ENCODE measurements around the gene CHP2.

CHP2 gene

GRCh38 chr16:23773339-23773738 is 18.5 kb downstream of the CHP2 start:
- ATAC-seq (ENCODE audit: insufficient read depth, low read depth) (no peak), DNase-seq (no peak)
- Histone ChIP-seq H3K79me2 (ENCODE audit: insufficient read depth, low read length) (no peaks in the 10 kb centered on the region), H3K9me3 (ENCODE audit: insufficient read depth, low read length, severe bottlenecking) (no peaks in the 10 kb centered on the region), H3K27ac (ENCODE audit: low read length) (no peak overlapping the region), H3K36me3 (ENCODE audit: insufficient read depth, low read length) (no peaks in the 10 kb centered on the region), H2AFZ (ENCODE audit: low read depth, low read length) (no peak overlapping the region), H3K9ac (ENCODE audit: low read depth, low read length) (no peak overlapping the region), H3K4me1 (ENCODE audit: insufficient read depth, low read length) (no peaks in the 10 kb centered on the region), H3K27me3 (ENCODE audit: insufficient read depth, low read length, poor library complexity) (peaks cover 6% of the 10 kb centered on the region), H3K4me3 (ENCODE audit: low read depth in 1 of 2, low read length in 2 of 2) (no peak overlapping the region), H4K20me1 (ENCODE audit: insufficient read depth, low read length) (no peaks in the 10 kb centered on the region), H3K4me2 (ENCODE audit: insufficient read depth, low read length) (no peak overlapping the region)
- no peak for TF ChIP-seq CTCF (IDR thresholded peaks at IDR 0.05; ENCODE audit: borderline replicate concordance, extremely low read depth, low read length, poor library complexity, severe bottlenecking)
- no peak for TF ChIP-seq EZH2 (IDR thresholded peaks at IDR 0.05; ENCODE audit: borderline replicate concordance, low read depth, low read length, severe bottlenecking)

DNA sequence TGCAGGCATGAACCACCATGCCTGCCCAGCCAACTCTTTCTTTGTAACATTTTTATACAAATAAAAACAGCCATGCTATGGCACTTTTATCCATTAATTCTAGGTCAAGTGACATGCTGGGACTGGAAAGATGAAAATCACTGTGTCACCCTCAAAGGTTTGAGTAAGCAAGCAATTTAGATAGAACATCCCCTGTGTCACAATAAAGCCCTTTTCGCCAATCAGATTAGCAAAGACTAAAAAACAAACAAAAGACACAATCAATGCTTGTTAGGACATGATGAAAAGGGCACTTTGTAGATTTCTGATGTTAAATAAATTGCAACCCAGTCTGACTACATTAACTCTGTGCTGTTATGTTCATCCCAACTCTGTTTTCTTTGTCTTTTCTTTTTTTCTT is 26.4 kb downstream of the CHP2 start:
- no peaks in the 10 kb centered on the region for H3K9me3 ChIP-seq (ENCODE audit: insufficient read depth, low read length, severe bottlenecking)
- DNase-seq = no peak
- no peaks in the 10 kb centered on the region for H3K36me3 ChIP-seq (ENCODE audit: insufficient read depth, low read length)
- H3K4me3 ChIP-seq (ENCODE audit: low read depth in 1 of 2, low read length in 2 of 2) = no peak overlapping the region
- H3K79me2 ChIP-seq (ENCODE audit: insufficient read depth, low read length) = no peaks in the 10 kb centered on the region
- no peak overlapping the region for H3K9ac ChIP-seq (ENCODE audit: low read depth, low read length)
- H2AFZ ChIP-seq (ENCODE audit: low read depth, low read length) = no peak overlapping the region
- no peak overlapping the region for H3K4me2 ChIP-seq (ENCODE audit: insufficient read depth, low read length)
- TF ChIP-seq CTCF (IDR thresholded peaks at IDR 0.05; ENCODE audit: borderline replicate concordance, extremely low read depth, low read length, poor library complexity, severe bottlenecking) (no peak), EZH2 (IDR thresholded peaks at IDR 0.05; ENCODE audit: borderline replicate concordance, low read depth, low read length, severe bottlenecking) (no peak)
- no peaks in the 10 kb centered on the region for H3K4me1 ChIP-seq (ENCODE audit: insufficient read depth, low read length)
- no peaks in the 10 kb centered on the region for H4K20me1 ChIP-seq (ENCODE audit: insufficient read depth, low read length)
- no peaks in the 10 kb centered on the region for H3K27me3 ChIP-seq (ENCODE audit: insufficient read depth, low read length, poor library complexity)
- no peak for ATAC-seq (ENCODE audit: insufficient read depth, low read depth)
- H3K27ac ChIP-seq (ENCODE audit: low read length) = no peak overlapping the region

GRCh38 chr16:23784811-23785447 is 30.1 kb downstream of the CHP2 start:
- Histone ChIP-seq H2AFZ (ENCODE audit: low read depth, low read length) (no peak overlapping the region), H4K20me1 (ENCODE audit: insufficient read depth, low read length) (no peaks in the 10 kb centered on the region), H3K9ac (ENCODE audit: low read depth, low read length) (no peak overlapping the region), H3K4me2 (ENCODE audit: insufficient read depth, low read length) (no peak overlapping the region), H3K27ac (ENCODE audit: low read length) (no peak overlapping the region), H3K4me1 (ENCODE audit: insufficient read depth, low read length) (no peaks in the 10 kb centered on the region), H3K79me2 (ENCODE audit: insufficient read depth, low read length) (no peaks in the 10 kb centered on the region), H3K36me3 (ENCODE audit: insufficient read depth, low read length) (no peaks in the 10 kb centered on the region), H3K9me3 (ENCODE audit: insufficient read depth, low read length, severe bottlenecking) (no peaks in the 10 kb centered on the region), H3K27me3 (ENCODE audit: insufficient read depth, low read length, poor library complexity) (no peaks in the 10 kb centered on the region), H3K4me3 (ENCODE audit: low read depth in 1 of 2, low read length in 2 of 2) (no peak overlapping the region)
- no peak for DNase-seq
- no peak for TF ChIP-seq CTCF (IDR thresholded peaks at IDR 0.05; ENCODE audit: borderline replicate concordance, extremely low read depth, low read length, poor library complexity, severe bottlenecking)
- no peak for ATAC-seq (ENCODE audit: insufficient read depth, low read depth)

DNA sequence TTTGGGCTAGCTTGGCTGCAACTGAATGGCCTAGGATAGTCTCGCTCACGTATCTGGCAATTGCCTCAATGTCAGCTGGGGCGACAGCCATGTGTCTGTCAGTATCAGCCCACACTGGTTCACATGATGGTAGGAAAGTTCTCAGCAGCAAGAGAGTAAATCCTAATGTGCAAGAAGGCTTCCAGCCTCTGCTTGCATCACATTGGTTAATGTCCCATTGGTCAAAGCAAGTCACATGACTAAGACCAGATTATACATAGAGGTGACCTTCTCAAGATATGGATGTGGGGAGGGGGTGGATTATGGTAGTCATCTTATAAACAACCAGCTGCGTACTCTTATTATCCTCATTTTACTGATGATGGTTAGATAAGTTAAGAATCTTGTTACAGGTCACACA is 31.0 kb downstream of the CHP2 start:
- DNase-seq = no peak
- Histone ChIP-seq H3K9me3 (ENCODE audit: insufficient read depth, low read length, severe bottlenecking) (no peaks in the 10 kb centered on the region), H3K4me2 (ENCODE audit: insufficient read depth, low read length) (no peak overlapping the region), H3K27ac (ENCODE audit: low read length) (no peak overlapping the region), H3K4me3 (ENCODE audit: low read depth in 1 of 2, low read length in 2 of 2) (no peak overlapping the region), H4K20me1 (ENCODE audit: insufficient read depth, low read length) (no peaks in the 10 kb centered on the region), H3K9ac (ENCODE audit: low read depth, low read length) (no peak overlapping the region), H3K4me1 (ENCODE audit: insufficient read depth, low read length) (no peaks in the 10 kb centered on the region), H2AFZ (ENCODE audit: low read depth, low read length) (no peak overlapping the region), H3K79me2 (ENCODE audit: insufficient read depth, low read length) (no peaks in the 10 kb centered on the region), H3K27me3 (ENCODE audit: insufficient read depth, low read length, poor library complexity) (no peaks in the 10 kb centered on the region), H3K36me3 (ENCODE audit: insufficient read depth, low read length) (no peaks in the 10 kb centered on the region)
- no peak for ATAC-seq (ENCODE audit: insufficient read depth, low read depth)
- TF ChIP-seq CTCF (IDR thresholded peaks at IDR 0.05; ENCODE audit: borderline replicate concordance, extremely low read depth, low read length, poor library complexity, severe bottlenecking) (no peak), EZH2 (IDR thresholded peaks at IDR 0.05; ENCODE audit: borderline replicate concordance, low read depth, low read length, severe bottlenecking) (no peak)

All from DND-41 (cell line).